Embryonic facial prominence (tissue), 1 donor: ENCODE results near the gene C9orf50.
"Not testable (repeated sequence)": the region's sequence is repeated elsewhere in the genome, so short reads cannot be mapped to it uniquely, and the experiment has no call there.

Source experiments
- DNase-seq: peaks from one replicate; pipeline ENCODE4 v3.0.0-alpha.2; 2016; ENCODE audit errors: extremely low spot score

The C9orf50 gene

GRCh38 chr9:129610473-129611306, 10.2 kb downstream of the C9orf50 start:
- DNase-seq: peak; percentile 54

- DNase-seq: no peak
These were observed 10.8 kb downstream of the C9orf50 start for GRCh38 chr9:129610213-129610472.

DNA sequence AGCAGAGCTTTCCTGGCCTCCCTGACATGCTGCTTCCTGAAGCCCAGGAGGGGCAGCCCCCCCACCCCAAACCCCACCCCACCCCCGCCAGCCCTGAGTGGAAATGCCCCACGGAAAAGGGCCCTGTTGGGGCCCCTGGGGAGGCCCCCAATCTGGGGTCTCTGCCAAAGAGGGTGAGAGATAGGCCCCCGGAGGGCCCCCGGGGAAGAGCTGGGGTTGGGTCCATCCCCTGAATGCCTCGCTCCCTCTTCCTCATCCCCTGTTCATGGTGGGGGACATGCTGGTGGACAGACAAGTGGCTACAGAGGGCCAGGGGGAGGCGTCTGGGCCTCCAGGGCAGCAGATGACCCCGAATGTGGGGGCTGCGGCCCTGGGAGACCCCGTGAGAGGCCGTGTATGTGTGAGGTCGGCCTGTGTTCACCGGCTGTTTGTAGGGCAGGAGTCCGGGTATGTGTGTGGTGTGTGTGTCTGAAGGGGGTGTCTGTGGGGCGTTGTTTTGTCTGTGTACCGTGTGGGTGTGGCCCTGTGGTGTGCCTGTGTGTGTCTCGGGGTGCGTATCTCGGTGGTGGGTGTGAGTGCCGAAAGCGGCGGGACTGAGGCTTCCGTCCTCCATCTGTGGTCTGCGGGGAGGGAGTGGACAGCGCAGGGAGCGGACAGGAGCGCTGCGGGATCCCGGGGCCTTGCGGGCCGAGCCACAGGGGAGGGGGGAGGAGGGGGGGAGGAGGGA, 11.3 kb downstream of the C9orf50 start:
- no peak for DNase-seq

DNA sequence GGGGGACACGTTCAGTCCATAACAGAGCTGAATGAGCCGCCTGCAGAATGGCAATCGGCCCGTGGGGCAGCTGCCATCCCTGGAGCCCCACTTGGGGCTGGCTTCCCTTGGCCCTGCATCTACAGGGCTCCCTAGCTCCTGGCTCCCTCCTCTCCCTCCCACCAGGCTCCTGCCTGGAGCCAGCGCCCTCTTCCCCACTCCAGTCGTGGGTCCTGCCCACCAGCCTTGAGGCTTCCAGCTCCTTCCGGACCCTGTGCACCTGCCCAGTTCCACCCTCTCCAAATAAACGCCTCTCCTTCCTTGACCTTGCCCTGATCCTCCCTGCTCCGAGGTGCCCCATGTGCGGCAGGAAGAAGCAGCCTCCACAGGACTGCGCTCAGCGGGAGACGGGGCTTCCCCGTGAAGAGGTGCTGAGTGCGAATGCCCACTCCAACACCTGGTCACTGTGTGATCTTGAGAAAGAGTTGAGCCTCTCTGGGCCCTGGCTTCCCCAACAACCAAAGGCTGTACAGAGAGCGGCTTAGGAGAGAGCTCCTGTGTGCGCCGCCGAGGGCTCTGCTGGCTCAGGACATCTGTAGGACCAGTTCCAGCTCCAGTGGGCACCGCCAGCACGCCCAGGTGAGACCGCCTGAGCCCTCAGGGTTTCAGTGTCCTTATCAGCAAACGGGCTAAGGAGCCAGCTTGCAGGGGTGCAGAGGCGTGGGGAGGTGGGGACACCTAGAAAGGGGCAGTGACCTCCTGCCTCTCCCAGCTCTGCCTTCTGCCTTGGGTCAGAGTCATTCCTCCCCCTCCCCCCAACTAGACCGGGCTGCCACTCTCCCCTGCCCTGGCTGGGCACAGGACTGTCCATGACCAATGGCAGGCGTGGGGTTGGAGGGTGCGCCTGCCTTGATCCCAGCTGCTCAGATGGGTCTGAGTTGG, 12.1 kb downstream of the C9orf50 start:
- DNase-seq: no peak

GRCh38 chr9:129607027-129607387, 13.9 kb downstream of the C9orf50 start:
- no peak for DNase-seq

GRCh38 chr9:129606161-129607026, 14.5 kb downstream of the C9orf50 start:
- no peak for DNase-seq

DNA sequence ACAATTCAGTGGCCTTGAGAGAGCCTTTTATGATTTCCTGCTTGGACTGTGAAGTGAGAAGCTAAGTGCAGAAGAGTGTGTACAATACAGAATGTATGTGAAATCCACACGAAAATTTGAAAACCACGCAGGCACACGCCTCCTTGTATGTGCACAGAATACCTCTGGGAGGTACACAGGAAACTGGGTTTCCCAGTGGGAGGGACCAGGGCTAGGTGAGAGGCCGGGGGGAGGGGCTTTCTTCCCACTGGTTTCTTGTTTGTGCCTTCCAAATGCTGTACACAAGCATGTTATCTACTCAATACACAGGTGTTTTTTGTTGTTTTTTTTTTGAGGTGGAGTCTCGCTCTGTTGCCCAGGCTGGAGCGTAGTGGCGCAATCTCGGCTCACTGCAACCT, 16.1 kb downstream of the C9orf50 start:
- no peak for DNase-seq

- no peak for DNase-seq
These were observed 16.7 kb downstream of the C9orf50 start for GRCh38 chr9:129604056-129604765.

DNA sequence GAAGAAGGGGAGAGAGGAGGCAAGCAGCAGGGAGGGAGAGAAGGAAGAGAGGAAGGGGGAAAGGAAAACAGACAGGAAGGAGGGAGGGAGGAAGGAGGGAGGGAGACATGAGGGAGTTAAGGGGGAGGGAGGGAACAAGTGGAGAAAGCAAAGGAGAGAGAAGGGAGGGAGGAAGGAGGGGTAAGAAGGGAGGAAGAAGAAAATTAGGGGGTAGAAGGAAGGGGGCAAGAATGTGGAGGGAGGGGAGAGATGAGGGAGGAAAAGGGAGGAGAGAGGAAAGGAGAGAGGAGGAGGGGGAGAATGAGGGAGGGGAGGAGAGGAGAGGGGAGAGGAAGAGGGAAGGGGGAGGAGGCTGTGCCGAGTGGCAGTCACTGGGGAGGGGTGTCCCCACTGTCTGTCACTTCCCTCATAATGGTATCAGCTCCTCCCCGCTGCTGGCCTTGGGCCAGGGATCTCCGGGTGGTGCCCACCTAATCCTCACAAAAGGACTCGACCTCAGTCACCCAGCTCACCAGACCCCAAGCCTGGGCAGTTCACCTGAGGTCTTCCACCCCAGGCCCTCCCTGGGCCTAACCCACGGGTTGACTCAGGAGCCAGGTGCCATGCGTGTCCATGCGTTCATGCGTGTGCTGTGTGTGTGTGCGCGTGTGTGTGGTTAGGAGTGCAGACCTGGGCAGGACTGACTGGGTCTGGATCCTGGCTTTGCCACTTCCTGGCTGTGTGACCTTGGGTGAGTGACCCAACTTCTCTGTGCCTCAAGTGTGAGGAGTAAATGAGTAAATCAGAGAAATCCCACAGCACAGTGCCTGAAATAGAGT, 18.1 kb downstream of the C9orf50 start:
- no peak for DNase-seq

DNA sequence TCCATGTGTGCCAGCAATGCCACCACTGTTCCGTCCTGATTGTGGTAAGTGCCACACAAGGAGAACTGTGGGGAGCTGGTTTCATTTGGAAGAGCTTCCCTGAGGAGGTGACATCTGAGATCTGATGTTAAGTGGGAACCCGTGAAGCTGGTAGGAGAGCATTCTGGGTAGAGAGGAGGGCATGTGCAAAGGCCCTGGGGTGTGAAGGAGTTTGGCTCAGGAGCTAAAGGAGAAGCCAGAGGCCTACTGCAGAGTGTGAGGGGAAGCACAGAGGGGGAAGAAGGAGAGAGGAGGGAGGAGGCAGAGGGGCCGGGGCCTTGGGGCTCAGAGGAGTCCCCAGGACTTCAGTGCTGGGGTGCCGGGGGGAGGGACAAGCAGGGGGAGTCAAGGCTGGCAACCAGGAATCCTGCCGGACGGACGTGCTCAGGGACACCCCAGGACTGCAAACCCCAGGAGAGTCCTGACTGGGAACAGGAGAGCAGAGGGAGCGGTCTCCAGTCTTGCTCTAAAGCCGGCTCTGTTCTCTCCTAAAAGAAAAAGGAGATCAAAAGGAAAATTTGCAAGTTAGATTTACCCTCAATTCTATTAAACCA, 19.7 kb downstream of the C9orf50 start:
- DNase-seq: no peak

GRCh38 chr9:129598089-129598596, 22.8 kb downstream of the C9orf50 start:
- DNase-seq: no peak

- peak; percentile 76 for DNase-seq
These were observed 23.4 kb downstream of the C9orf50 start for GRCh38 chr9:129597355-129598088.

GRCh38 chr9:129596541-129597331, 24.2 kb downstream of the C9orf50 start:
- no peak for DNase-seq

GRCh38 chr9:129595903-129596540, 24.9 kb downstream of the C9orf50 start:
- no peak for DNase-seq

DNA sequence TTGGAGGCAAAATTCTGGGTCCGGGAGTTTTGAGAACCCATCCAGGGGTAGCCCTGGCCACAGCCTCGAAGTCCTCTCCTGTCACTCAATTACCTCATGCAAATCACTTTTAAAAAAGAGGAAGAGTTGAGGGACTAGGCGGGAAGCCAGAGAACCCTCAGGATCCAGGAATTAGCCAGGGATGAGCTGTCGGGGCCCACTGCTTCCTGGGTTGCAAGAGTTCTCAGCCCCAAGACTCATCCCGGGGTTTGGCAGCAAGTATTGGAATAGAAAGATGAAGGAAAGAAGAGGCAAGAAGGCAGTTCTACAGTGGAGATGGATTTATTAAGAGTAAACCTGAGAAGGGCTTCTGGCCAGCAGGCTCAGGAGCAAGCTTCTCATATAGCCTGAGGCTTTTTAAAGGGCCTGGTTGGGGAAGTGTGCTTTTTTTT, 25.6 kb downstream of the C9orf50 start:
- no peak for DNase-seq

DNA sequence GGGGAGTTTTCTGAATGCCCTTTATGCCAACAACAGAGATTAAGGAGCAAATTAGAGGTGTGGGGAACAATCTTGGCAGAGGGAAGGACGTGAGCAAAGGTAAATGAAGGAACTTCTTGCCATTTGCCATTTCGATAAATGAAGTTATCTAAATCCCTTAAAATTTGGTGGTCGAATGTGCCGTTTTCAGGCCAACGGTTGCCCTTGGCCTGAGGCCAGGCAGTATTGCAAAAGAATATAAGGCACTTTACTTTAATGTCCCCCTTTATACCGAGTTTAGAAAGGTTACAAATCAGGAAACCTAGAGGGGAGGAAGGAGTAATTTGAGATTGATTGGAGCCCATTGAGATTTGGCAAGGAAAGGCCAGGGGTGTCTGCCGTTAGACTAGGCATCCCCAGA, 26.3 kb downstream of the C9orf50 start:
- no peak for DNase-seq

- not testable (repeated sequence) for DNase-seq
These were observed 28.1 kb downstream of the C9orf50 start for GRCh38 chr9:129592790-129593189.
